Colonic mucosa (tissue), 4 donors: Measurements from ENCODE around the gene RAB11A. TPM values are rescaled to one million over a fixed set of nuclear protein-coding genes. Genes with fewer than 3 reads are reported as not detected.

ENCODE experiments used
- DNase-seq: peaks from one replicate; pipeline ENCODE4 v3.0.0-alpha.2; 2020
- H3K27ac ChIP-seq: fragments of 200-600 bp; one replicate; pipeline ENCODE4 v1.8.0; 2021
- H3K27me3 ChIP-seq: fragments of 200-600 bp; one replicate; pipeline ENCODE4 v1.8.0; 2021
- H3K36me3 ChIP-seq: fragments of 200-600 bp; one replicate; pipeline ENCODE4 v1.8.0; 2021
- H3K4me1 ChIP-seq: fragments of 200-600 bp; one replicate; pipeline ENCODE4 v1.8.0; 2021; ENCODE audit warnings: mild to moderate bottlenecking
- H3K4me3 ChIP-seq: fragments of 200-600 bp; one replicate; pipeline ENCODE4 v1.8.0; 2021
- H3K9ac ChIP-seq, 2 donors: one replicate each; pipeline ENCODE4 v1.7.0; 2013; ENCODE audit warnings: control low read depth in 2 of 2, low read depth in 2 of 2, low read length in 2 of 2
- H3K9me3 ChIP-seq: fragments of 200-600 bp; one replicate; pipeline ENCODE4 v1.8.0; 2021
- CTCF ChIP-seq: fragments of 200-600 bp; IDR thresholded peaks from one replicate; pipeline ENCODE4 v1.8.0; 2022; ENCODE audit warnings: antibody characterized with exemption, mild to moderate bottlenecking
- intact Hi-C: fragments of 100-400 bp; cut with DNase I; formaldehyde crosslinking; loops from one replicate; pipeline ENCODE4 v1.14.1; 2022
- total RNA-seq, 2 donors: library from RNA; stranded (reverse); fragmentation: NEBNext Ultra II Directional in 1 of 2; extraction: Animal tissue kit (Norgen Biotek cat#: 25700) in 1 of 2; gene quantifications; one replicate each; pipeline ENCODE4 v1.2.1, GENCODE V29; 2021
- donor health status: healthy.
- donor health status: DM: no; HTN: no; CAD: no.
- donor health status: DM: no; HTN: no; CAD: no.

Gene RAB11A
- total RNA-seq, 2 donors from 2014 or later: 299 to 377 TPM

- Histone ChIP-seq H3K4me1 (no peaks in the 10 kb centered on the region), H3K27ac (no peak overlapping the region), H3K27me3 (no peaks in the 10 kb centered on the region), H3K9me3 (no peaks in the 10 kb centered on the region), H3K9ac (no peak overlapping the region), H3K36me3 (no peaks in the 10 kb centered on the region), H3K4me3 (no peak overlapping the region)
- intact Hi-C loops: no loop called here
- TF ChIP-seq CTCF: no peak
- no peak for DNase-seq
Measured at GRCh38 chr15:65921780-65922179, 52.5 kb downstream of the RAB11A start.

- DNase-seq: no peak
- H3K36me3 ChIP-seq: no peaks in the 10 kb centered on the region
- H3K9ac ChIP-seq: no peak overlapping the region
- no peak for TF ChIP-seq CTCF
- H3K9me3 ChIP-seq: no peaks in the 10 kb centered on the region
- H3K4me1 ChIP-seq: no peaks in the 10 kb centered on the region
- no peak overlapping the region for H3K27ac ChIP-seq
- intact Hi-C loops: no loop called here
- no peak overlapping the region for H3K4me3 ChIP-seq
- no peaks in the 10 kb centered on the region for H3K27me3 ChIP-seq
Measured at GRCh38 chr15:65922621-65923020, 53.3 kb downstream of the RAB11A start.

GRCh38 chr15:65923264-65923663, 54.0 kb downstream of the RAB11A start:
- H3K4me1 ChIP-seq: no peaks in the 10 kb centered on the region
- H3K9ac ChIP-seq: no peak overlapping the region
- H3K9me3 ChIP-seq: no peaks in the 10 kb centered on the region
- no peaks in the 10 kb centered on the region for H3K27me3 ChIP-seq
- DNase-seq: no peak
- H3K36me3 ChIP-seq: no peaks in the 10 kb centered on the region
- no peak overlapping the region for H3K4me3 ChIP-seq
- H3K27ac ChIP-seq: no peak overlapping the region
- TF ChIP-seq CTCF: no peak
- intact Hi-C loops: no loop called here

- H3K27ac ChIP-seq: no peak overlapping the region
- intact Hi-C loops: no loop called here
- no peak overlapping the region for H3K9ac ChIP-seq
- H3K36me3 ChIP-seq: no peaks in the 10 kb centered on the region
- no peaks in the 10 kb centered on the region for H3K27me3 ChIP-seq
- no peaks in the 10 kb centered on the region for H3K4me1 ChIP-seq
- no peak for TF ChIP-seq CTCF
- H3K9me3 ChIP-seq: no peaks in the 10 kb centered on the region
- DNase-seq: no peak
- no peak overlapping the region for H3K4me3 ChIP-seq
Measured at GRCh38 chr15:65924004-65924403, 54.7 kb downstream of the RAB11A start.

- TF ChIP-seq CTCF: no peak
- Histone ChIP-seq H3K27me3 (no peaks in the 10 kb centered on the region), H3K4me1 (no peaks in the 10 kb centered on the region), H3K9ac (no peak overlapping the region), H3K9me3 (no peaks in the 10 kb centered on the region), H3K27ac (no peak overlapping the region), H3K4me3 (no peak overlapping the region), H3K36me3 (no peaks in the 10 kb centered on the region)
- intact Hi-C loops: no loop called here
- no peak for DNase-seq
Measured at GRCh38 chr15:65925338-65925737, 56.0 kb downstream of the RAB11A start.

GRCh38 chr15:65926459-65926858, 57.2 kb downstream of the RAB11A start:
- no peak for DNase-seq
- Histone ChIP-seq H3K9me3 (no peaks in the 10 kb centered on the region), H3K27me3 (no peaks in the 10 kb centered on the region), H3K4me1 (no peaks in the 10 kb centered on the region), H3K9ac (no peak overlapping the region), H3K4me3 (no peak overlapping the region), H3K27ac (no peak overlapping the region), H3K36me3 (no peaks in the 10 kb centered on the region)
- intact Hi-C loops: no loop called here
- TF ChIP-seq CTCF: no peak
